GM12878 (cell line): ENCODE measurements around the gene FGF14. TPM values are rescaled to one million over a fixed set of nuclear protein-coding genes. Genes with fewer than 3 reads are reported as not detected.

Source experiments
- CBFB ChIP-seq: IDR thresholded peaks from 2 replicates; pipeline ENCODE4 v1.6.1; 2016; ENCODE audit warnings: antibody characterized with exemption, low read depth
- EZH2 ChIP-seq: IDR thresholded peaks from 2 replicates; pipeline ENCODE4 v1.6.1; 2012; ENCODE audit warnings: low read depth, mild to moderate bottlenecking, control low read depth, inconsistent platforms, low read length, borderline replicate concordance; ENCODE audit not compliant: control insufficient read depth
- FOS ChIP-seq: IDR thresholded peaks from 3 replicates; pipeline ENCODE4 v1.6.1; 2011; ENCODE audit warnings: borderline replicate concordance; ENCODE audit not compliant: insufficient read length; ENCODE audit errors: extremely low read depth
- JUNB ChIP-seq: IDR thresholded peaks from 2 replicates; pipeline ENCODE4 v1.6.1; 2016; ENCODE audit warnings: antibody characterized with exemption, mild to moderate bottlenecking
- NFIC ChIP-seq: IDR thresholded peaks from 2 replicates; pipeline ENCODE4 v1.6.1; 2012; ENCODE audit warnings: low read depth, mild to moderate bottlenecking, inconsistent platforms, low read length, moderate library complexity
- NR2C2 ChIP-seq: IDR thresholded peaks from 2 replicates; pipeline ENCODE4 v1.6.1; 2011; ENCODE audit warnings: borderline replicate concordance, low read depth; ENCODE audit not compliant: control insufficient read depth, insufficient read length
- PML ChIP-seq: IDR thresholded peaks from 2 replicates; pipeline ENCODE4 v1.6.1; 2012; ENCODE audit warnings: low read length, inconsistent platforms
- RAD21 ChIP-seq: IDR thresholded peaks from 2 replicates; pipeline ENCODE4 v1.6.1; 2011; ENCODE audit warnings: mild to moderate bottlenecking, low read depth, low read length, moderate library complexity; ENCODE audit not compliant: insufficient read depth
- RELB ChIP-seq: fragments of 450-650 bp; IDR thresholded peaks from 2 replicates; pipeline ENCODE4 v1.6.1; 2017; ENCODE audit warnings: low read depth, mild to moderate bottlenecking, moderate library complexity
- SKIL ChIP-seq: fragments of 450-650 bp; IDR thresholded peaks from 2 replicates; pipeline ENCODE4 v1.6.1; 2017; ENCODE audit warnings: mild to moderate bottlenecking, low read depth, inconsistent platforms; ENCODE audit not compliant: poor library complexity, severe bottlenecking
- SMAD1 ChIP-seq: fragments of 450-650 bp; IDR thresholded peaks from 2 replicates; pipeline ENCODE4 v1.6.1; 2018; ENCODE audit warnings: mild to moderate bottlenecking, low read depth; ENCODE audit not compliant: partially characterized antibody
- SRF ChIP-seq, 2 experiments: IDR thresholded peaks; 2 replicates each; pipeline ENCODE4 v1.6.1; 2011; ENCODE audit warnings: low read depth in 2 of 2, low read length in 2 of 2, mild to moderate bottlenecking in 1 of 2, moderate library complexity in 1 of 2
- STAT1 ChIP-seq: fragments of 450-650 bp; conservative IDR thresholded peaks from 2 replicates; pipeline ENCODE4 v1.6.1; 2014; ENCODE audit warnings: antibody characterized with exemption, mild to moderate bottlenecking
- TAF1 ChIP-seq: IDR thresholded peaks from 2 replicates; pipeline ENCODE4 v1.6.1; 2011; ENCODE audit warnings: mild to moderate bottlenecking, low read depth, low read length, borderline replicate concordance
- YBX1 ChIP-seq: fragments of 450-650 bp; IDR thresholded peaks from 2 replicates; pipeline ENCODE4 v1.6.1; 2016; ENCODE audit warnings: antibody characterized with exemption
- ZNF592 ChIP-seq: fragments of 450-650 bp; IDR thresholded peaks from 2 replicates; pipeline ENCODE4 v1.6.1; 2017; ENCODE audit warnings: mild to moderate bottlenecking, moderate library complexity
- polyA plus RNA-seq, 11 experiments: library from polyadenylated mRNA; depleted of rRNA in 4 of 11; unstranded in 6 of 11; stranded (reverse) in 5 of 11; fragments of >200 nt; fragmentation: Nextera tagmentation in 4 of 11; fragmentation: Illumina TruSeq in 1 of 11; extraction: Ambion mirVana in 4 of 11; extraction: Trizol in 1 of 11; gene quantifications; 1 replicate in 1 of 11; 2 replicates in 10 of 11; pipeline versions ENCODE4 v1.2.1 to v1.2.3, GENCODE V29; 2011 to 2016; ENCODE audit warnings: inconsistent platforms in 2 of 11, missing spikeins in 2 of 11, low read depth in 1 of 11
- total RNA-seq, 4 experiments: library from RNA; depleted of rRNA in 3 of 4; stranded (reverse); fragments of >200 nt in 3 of 4; fragmentation: Illumina TruSeq in 1 of 4; extraction: Trizol in 1 of 4; gene quantifications; 2 replicates each; pipeline versions ENCODE4 v1.2.1 to v1.2.3, GENCODE V29; 2013 to 2021
- TF ChIP-seq, protein P1 (sequence below): fragments of 150-350 bp; IDR thresholded peaks from 2 replicates; pipeline ENCODE4 v1.6.1; 2016; ENCODE audit warnings: low read depth, low read length

FGF14 gene
- total and polyA plus RNA-seq, 10 of the 15 experiments (the other 5 are each of a cell fraction or from before 2014, with no cell fraction given) = under 0.01 to 0.44 (median 0.04) TPM

GRCh38 chr13:102394158-102395053, 7.4 kb downstream of the FGF14 start (continued):
- peak; percentile 46; the same call in 1 of the 2 replicates for TF ChIP-seq RELB
- TF ChIP-seq PML = no peak
- no peak for TF ChIP-seq NFIC
- TF ChIP-seq ZNF592 = 0 out of 2 replicates have a peak, but pooled peaks have one; percentile 13
- TF ChIP-seq SKIL = no peak
- TF ChIP-seq CBFB = peak; percentile 52
- TF ChIP-seq RAD21 = no peak
- TF ChIP-seq FOS = no peak
- TF ChIP-seq EZH2 = no peak
- peak; percentile 46; the same call in 1 of the 2 replicates for TF ChIP-seq STAT1
- peak; percentile 95 for TF ChIP-seq NR2C2
- TF ChIP-seq TAF1 = peak; percentile 55; the same call in 1 of the 2 replicates
- TF ChIP-seq, protein P1, sequence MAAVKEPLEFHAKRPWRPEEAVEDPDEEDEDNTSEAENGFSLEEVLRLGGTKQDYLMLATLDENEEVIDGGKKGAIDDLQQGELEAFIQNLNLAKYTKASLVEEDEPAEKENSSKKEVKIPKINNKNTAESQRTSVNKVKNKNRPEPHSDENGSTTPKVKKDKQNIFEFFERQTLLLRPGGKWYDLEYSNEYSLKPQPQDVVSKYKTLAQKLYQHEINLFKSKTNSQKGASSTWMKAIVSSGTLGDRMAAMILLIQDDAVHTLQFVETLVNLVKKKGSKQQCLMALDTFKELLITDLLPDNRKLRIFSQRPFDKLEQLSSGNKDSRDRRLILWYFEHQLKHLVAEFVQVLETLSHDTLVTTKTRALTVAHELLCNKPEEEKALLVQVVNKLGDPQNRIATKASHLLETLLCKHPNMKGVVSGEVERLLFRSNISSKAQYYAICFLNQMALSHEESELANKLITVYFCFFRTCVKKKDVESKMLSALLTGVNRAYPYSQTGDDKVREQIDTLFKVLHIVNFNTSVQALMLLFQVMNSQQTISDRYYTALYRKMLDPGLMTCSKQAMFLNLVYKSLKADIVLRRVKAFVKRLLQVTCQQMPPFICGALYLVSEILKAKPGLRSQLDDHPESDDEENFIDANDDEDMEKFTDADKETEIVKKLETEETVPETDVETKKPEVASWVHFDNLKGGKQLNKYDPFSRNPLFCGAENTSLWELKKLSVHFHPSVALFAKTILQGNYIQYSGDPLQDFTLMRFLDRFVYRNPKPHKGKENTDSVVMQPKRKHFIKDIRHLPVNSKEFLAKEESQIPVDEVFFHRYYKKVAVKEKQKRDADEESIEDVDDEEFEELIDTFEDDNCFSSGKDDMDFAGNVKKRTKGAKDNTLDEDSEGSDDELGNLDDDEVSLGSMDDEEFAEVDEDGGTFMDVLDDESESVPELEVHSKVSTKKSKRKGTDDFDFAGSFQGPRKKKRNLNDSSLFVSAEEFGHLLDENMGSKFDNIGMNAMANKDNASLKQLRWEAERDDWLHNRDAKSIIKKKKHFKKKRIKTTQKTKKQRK = no peak
- TF ChIP-seq YBX1 = no peak
- TF ChIP-seq JUNB = no peak
- no peak for TF ChIP-seq SRF (IDR thresholded peaks at IDR 0.05; ENCODE audit: low read depth in 2 of 2, low read length in 2 of 2)
- TF ChIP-seq SMAD1 = no peak
